SK-N-SH (cell line): Measurements from ENCODE around the gene BSG. TPM values are rescaled to one million over a fixed set of nuclear protein-coding genes. Genes with fewer than 3 reads are reported as not detected.

ENCODE experiments used
- CTCF ChIA-PET: fragments of 300-600, 350-600 bp; formaldehyde crosslinking; extraction: SDS; loops from one replicate; lab custom pipeline; 2021; lab: Yijun Ruan, JAX
- POLR2A ChIA-PET: fragments of 350-600 bp; sonication (Branson Sonifier 250); formaldehyde crosslinking; extraction: SDS; loops from one replicate; lab custom pipeline; 2020; ENCODE audit warnings: antibody characterized with exemption, inconsistent platforms; lab: Yijun Ruan, JAX
- DNase-seq: peaks from one replicate; pipeline ENCODE4 v3.0.0; 2012
- H2AFZ ChIP-seq: fragments of 200-600 bp; sonication (generic); 2 replicates; pipeline ENCODE4 v1.8.1; 2016; ENCODE audit warnings: antibody characterized with exemption, mild to moderate bottlenecking, low read depth
- H3F3A ChIP-seq: fragments of 200-600 bp; sonication (generic); replicated peaks from 2 replicates; pipeline ENCODE3; 2016; ENCODE audit warnings: antibody characterized with exemption, mild to moderate bottlenecking; ENCODE audit not compliant: insufficient read depth
- H3K27ac ChIP-seq, 2 experiments: fragments of 200-500 bp in 1 of 2; fragments of 200-600 bp in 1 of 2; sonication (Bioruptor generic) in 1 of 2; sonication (generic), shearing (Covaris generic) in 1 of 2; 2 replicates each; pipeline versions ENCODE4 v1.5.1 to v1.6.1; 2014 to 2016; ENCODE audit warnings: low read depth in 2 of 2, inconsistent platforms in 1 of 2, low read length in 1 of 2, mild to moderate bottlenecking in 1 of 2, mixed read lengths in 1 of 2
- H3K27me3 ChIP-seq: fragments of 200-600 bp; sonication (generic), shearing (Covaris generic); 2 replicates; pipeline ENCODE4 v1.6.1; 2016; ENCODE audit warnings: mixed run types; ENCODE audit not compliant: insufficient read depth
- H3K36me3 ChIP-seq, 2 experiments: fragments of 200-500 bp in 1 of 2; fragments of 200-600 bp in 1 of 2; sonication (Bioruptor generic) in 1 of 2; sonication (generic) in 1 of 2; replicated peaks in 1 of 2; 2 replicates each; pipeline versions ENCODE3 to v1.5.1; 2014 to 2016; ENCODE audit warnings: low read length in 1 of 2, mild to moderate bottlenecking in 1 of 2; ENCODE audit not compliant: insufficient read depth in 2 of 2, control insufficient read depth in 1 of 2
- H3K4me1 ChIP-seq, 2 experiments: fragments of 200-500 bp in 1 of 2; fragments of 200-600 bp in 1 of 2; sonication (Bioruptor generic) in 1 of 2; sonication (generic), shearing (Covaris generic) in 1 of 2; 2 replicates each; pipeline versions ENCODE4 v1.5.1 to v1.6.1; 2014 to 2016; ENCODE audit warnings: low read depth in 1 of 2, low read length in 1 of 2, mixed run types in 1 of 2; ENCODE audit not compliant: insufficient read depth in 2 of 2, control insufficient read depth in 1 of 2
- H3K4me2 ChIP-seq: fragments of 200-600 bp; sonication (generic), shearing (Covaris generic); 2 replicates; pipeline ENCODE4 v1.6.1; 2017; ENCODE audit warnings: mixed run types
- H3K4me3 ChIP-seq, 2 experiments: fragments of 200-500 bp in 1 of 2; fragments of 200-600 bp in 1 of 2; sonication (Bioruptor generic) in 1 of 2; sonication (generic), shearing (Covaris generic) in 1 of 2; 2 replicates each; pipeline versions ENCODE4 v1.5.1 to v1.8.1; 2014 to 2016; ENCODE audit warnings: low read depth in 2 of 2, inconsistent platforms in 1 of 2, low read length in 1 of 2, mild to moderate bottlenecking in 1 of 2, mixed read lengths in 1 of 2, moderate library complexity in 1 of 2
- H3K79me2 ChIP-seq: fragments of 200-600 bp; sonication (generic); 2 replicates; pipeline ENCODE4 v1.8.1; 2017; ENCODE audit warnings: mild to moderate bottlenecking; ENCODE audit not compliant: insufficient read depth
- H3K9ac ChIP-seq: fragments of 200-600 bp; sonication (generic); 2 replicates; pipeline ENCODE4 v1.6.1; 2017; ENCODE audit warnings: mixed run types
- H3K9me2 ChIP-seq: fragments of 200-600 bp; sonication (generic); 2 replicates; pipeline ENCODE4 v1.6.1; 2017; ENCODE audit warnings: mixed run types
- H3K9me3 ChIP-seq: fragments of 200-600 bp; sonication (generic); 2 replicates; pipeline ENCODE4 v1.6.1; 2017; ENCODE audit warnings: mixed run types, mild to moderate bottlenecking, moderate library complexity
- H4K20me1 ChIP-seq: fragments of 200-600 bp; sonication (generic); 2 replicates; pipeline ENCODE4 v1.6.1; 2017; ENCODE audit warnings: mild to moderate bottlenecking, mixed run types; ENCODE audit not compliant: insufficient read depth
- CTCF ChIP-seq: fragments of 200-600 bp; sonication (generic); IDR thresholded peaks from 2 replicates; pipeline ENCODE4 v1.6.1; 2017; ENCODE audit warnings: antibody characterized with exemption, mild to moderate bottlenecking, moderate library complexity
- ELF1 ChIP-seq: IDR thresholded peaks from 2 replicates; pipeline ENCODE4 v1.4.0; 2012
- EP300 ChIP-seq, 2 experiments: IDR thresholded peaks; 2 replicates each; pipeline versions ENCODE4 v1.4.0 to v1.6.1; 2012; ENCODE audit warnings: borderline replicate concordance in 1 of 2, low read depth in 1 of 2, low read length in 1 of 2
- FOXM1 ChIP-seq: IDR thresholded peaks from 2 replicates; pipeline ENCODE4 v1.4.0; 2012; ENCODE audit warnings: low read depth, mild to moderate bottlenecking
- GABPA ChIP-seq: IDR thresholded peaks from 2 replicates; pipeline ENCODE4 v1.4.0; 2012; ENCODE audit warnings: low read depth, mild to moderate bottlenecking
- IRF3 ChIP-seq: fragments of 150-350 bp; IDR thresholded peaks from 2 replicates; pipeline ENCODE4 v1.6.1; 2016; ENCODE audit warnings: mild to moderate bottlenecking, low read depth, low read length
- JUND ChIP-seq: IDR thresholded peaks from 2 replicates; pipeline ENCODE4 v1.4.0; 2012
- MAX ChIP-seq: IDR thresholded peaks from 2 replicates; pipeline ENCODE4 v1.4.0; 2012; ENCODE audit warnings: low read depth
- MXI1 ChIP-seq: IDR thresholded peaks from 2 replicates; pipeline ENCODE4 v1.6.1; 2012; ENCODE audit warnings: mild to moderate bottlenecking, low read depth, low read length, improper control_type of control experiment
- NFIC ChIP-seq: IDR thresholded peaks from 2 replicates; pipeline ENCODE4 v1.4.0; 2012; ENCODE audit warnings: borderline replicate concordance
- NRF1 ChIP-seq: IDR thresholded peaks from 2 replicates; pipeline ENCODE4 v1.6.1; 2012; ENCODE audit warnings: low read depth, mild to moderate bottlenecking, low read length
- POLR2AphosphoS5 ChIP-seq: IDR thresholded peaks from 2 replicates; pipeline ENCODE4 v1.6.1; 2012; ENCODE audit warnings: low read depth, low read length
- RAD21 ChIP-seq: IDR thresholded peaks from 2 replicates; pipeline ENCODE4 v1.6.1; 2012; ENCODE audit warnings: mild to moderate bottlenecking, low read length
- RCOR1 ChIP-seq: fragments of 150-350 bp; IDR thresholded peaks from 2 replicates; pipeline ENCODE4 v1.6.1; 2017; ENCODE audit warnings: antibody characterized with exemption, low read length
- REST ChIP-seq: IDR thresholded peaks from 2 replicates; pipeline ENCODE4 v1.6.1; 2012; ENCODE audit warnings: mild to moderate bottlenecking, low read depth, low read length, moderate library complexity
- RXRA ChIP-seq: IDR thresholded peaks from 2 replicates; pipeline ENCODE4 v1.4.0; 2012; ENCODE audit warnings: low read depth, mild to moderate bottlenecking, borderline replicate concordance
- SIN3A ChIP-seq: IDR thresholded peaks from 2 replicates; pipeline ENCODE4 v1.6.1; 2012; ENCODE audit warnings: low read depth, mild to moderate bottlenecking, low read length, moderate library complexity, borderline replicate concordance
- TCF12 ChIP-seq: IDR thresholded peaks from 2 replicates; pipeline ENCODE4 v1.4.0; 2012
- TEAD4 ChIP-seq: IDR thresholded peaks from 2 replicates; pipeline ENCODE4 v1.4.0; 2012; ENCODE audit warnings: mild to moderate bottlenecking, borderline replicate concordance; ENCODE audit not compliant: insufficient read depth
- USF2 ChIP-seq: fragments of 150-350 bp; IDR thresholded peaks from 2 replicates; pipeline ENCODE4 v1.6.1; 2017; ENCODE audit warnings: antibody characterized with exemption, low read length, low read depth, borderline replicate concordance
- YY1 ChIP-seq: IDR thresholded peaks from 2 replicates; pipeline ENCODE4 v1.4.0; 2012; ENCODE audit warnings: low read depth, mild to moderate bottlenecking
- WGBS: methylation state at CpG from one replicate; pipeline ENCODE4 v1.1.6; 2017; ENCODE audit warnings: low lambda C conversion rate; 5-methylcytosine and 5-hydroxymethylcytosine counted together
- polyA plus RNA-seq, 3 experiments: library from polyadenylated mRNA; depleted of rRNA; stranded (reverse); fragments of >200 nt; gene quantifications; 2 replicates each; pipeline ENCODE4 v1.2.3, GENCODE V29; 2012

The BSG gene
- polyA plus RNA-seq, 1 of the 3 experiments (the other 2 are of a cell fraction): 835 TPM

GRCh38 chr19:618247-618619, 45.8 kb downstream of the BSG start:
- H3K4me2 ChIP-seq: no peak overlapping the region
- H2AFZ ChIP-seq: no peak overlapping the region
- 0 out of 2 replicates have a peak, but pooled peaks cover under 1% of the 10 kb centered on the region for H4K20me1 ChIP-seq
- H3K9ac ChIP-seq: no peak overlapping the region
- no peaks in the 10 kb centered on the region for H3K4me1 ChIP-seq
- TF ChIP-seq GABPA: no peak
- no peak for TF ChIP-seq YY1
- TF ChIP-seq NFIC: no peak
- TF ChIP-seq RXRA: no peak
- H3K27me3 ChIP-seq: no peaks in the 10 kb centered on the region
- WGBS: 96% methylated on average over 13 of the region's 19 CpGs
- ChIA-PET POLR2A (no interaction called here), CTCF (interaction anchor here (0.6 to 0.9 kb wide), 2 partner anchors 10 to 313 kb away, joined by 3 to 8 read pairs; no protein-coding TSS in a partner anchor)
- no peaks in the 10 kb centered on the region for H3K79me2 ChIP-seq
- H3F3A ChIP-seq: no peaks in the 10 kb centered on the region
- H3K27ac ChIP-seq: no peak overlapping the region
- DNase-seq: no peak
- no peaks in the 10 kb centered on the region for H3K9me2 ChIP-seq
- no peak overlapping the region for H3K4me3 ChIP-seq
- peaks cover 0 to 48% of the 10 kb centered on the region in 2 experiments for H3K36me3 ChIP-seq
- no peaks in the 10 kb centered on the region for H3K9me3 ChIP-seq

GRCh38 chr19:618674-619285, 46.4 kb downstream of the BSG start:
- Histone ChIP-seq H3K9me3 (no peaks in the 10 kb centered on the region), H3K27ac (no peak overlapping the region), H4K20me1 (0 out of 2 replicates have a peak, but pooled peaks cover 6% of the 10 kb centered on the region), H3K4me2 (no peak overlapping the region), H3K4me3 (no peak overlapping the region), H3K27me3 (no peaks in the 10 kb centered on the region), H3K9ac (no peak overlapping the region), H2AFZ (no peak overlapping the region), H3K79me2 (no peaks in the 10 kb centered on the region), H3K9me2 (no peaks in the 10 kb centered on the region), H3F3A (no peaks in the 10 kb centered on the region), H3K4me1 (no peaks in the 10 kb centered on the region), H3K36me3 (peaks cover 0 to 48% of the 10 kb centered on the region in 2 experiments)
- POLR2A ChIA-PET: no interaction called here
- no peak for DNase-seq
- CTCF ChIA-PET: no interaction called here
- WGBS: 96% methylated on average over 19 of the region's 27 CpGs
- TF ChIP-seq FOXM1 (no peak), MAX (no peak), IRF3 (no peak), CTCF (no peak), TCF12 (no peak), REST (no peak), JUND (no peak), MXI1 (no peak), SIN3A (no peak), RAD21 (no peak), NFIC (no peak), USF2 (no peak), YY1 (no peak), POLR2AphosphoS5 (no peak), TEAD4 (no peak), RCOR1 (no peak), EP300 (IDR thresholded peaks at IDR 0.05; ENCODE audit: borderline replicate concordance in 1 of 2, low read depth in 1 of 2, low read length in 1 of 2) (no peak), NRF1 (no peak), ELF1 (no peak)
